ELF-1 (cell line): ENCODE measurements around the gene MTHFSD.
A peak's percentile ranks its signal among the peaks of the same experiment; 100 is the strongest.

Experiments used
- DNase-seq: peaks from one replicate; pipeline ENCODE4 v3.0.0-alpha.2; 2016; ENCODE audit warnings: low read depth, low spot score

The MTHFSD gene

GRCh38 chr16:86584071-86584685 is 29.1 kb upstream of the MTHFSD start:
- no peak for DNase-seq

GRCh38 chr16:86581458-86581857 is 26.4 kb upstream of the MTHFSD start:
- no peak for DNase-seq

GRCh38 chr16:86580791-86581170 is 25.7 kb upstream of the MTHFSD start:
- no peak for DNase-seq

GRCh38 chr16:86580063-86580790 is 25.2 kb upstream of the MTHFSD start:
- no peak for DNase-seq

- peak; percentile 16 for DNase-seq
Measured at GRCh38 chr16:86579268-86580062, 24.4 kb upstream of the MTHFSD start.

- DNase-seq, result peak; percentile 54
Measured at GRCh38 chr16:86578611-86579267, 23.7 kb upstream of the MTHFSD start.

- no peak for DNase-seq
Measured at GRCh38 chr16:86578061-86578599, 23.1 kb upstream of the MTHFSD start, which contains the start of gene FOXL1. Gene FOXL1 (plus strand): TSS chr16:86578549. CDS start chr16:86578724, 175 bp downstream.

GRCh38 chr16:86577314-86577971 is 22.4 kb upstream of the MTHFSD start:
- peak; percentile 9 for DNase-seq

GRCh38 chr16:86576591-86577313 is 21.7 kb upstream of the MTHFSD start:
- no peak for DNase-seq

- peak; percentile 97 for DNase-seq
Measured at GRCh38 chr16:86575754-86576557, 20.9 kb upstream of the MTHFSD start.

- DNase-seq, result no peak
Measured at GRCh38 chr16:86575095-86575685, 20.2 kb upstream of the MTHFSD start.

- no peak for DNase-seq
Measured at GRCh38 chr16:86574646-86575045, 19.6 kb upstream of the MTHFSD start.

GRCh38 chr16:86573646-86574508 is 18.8 kb upstream of the MTHFSD start:
- DNase-seq, result no peak

GRCh38 chr16:86573215-86573614 is 18.2 kb upstream of the MTHFSD start:
- peak; percentile 51 for DNase-seq

GRCh38 chr16:86572606-86573005 is 17.6 kb upstream of the MTHFSD start:
- no peak for DNase-seq

- no peak for DNase-seq
Measured at GRCh38 chr16:86572041-86572521, 17.0 kb upstream of the MTHFSD start.

- DNase-seq, result no peak
Measured at GRCh38 chr16:86571530-86571915, 16.5 kb upstream of the MTHFSD start.
